GM18505 (cell line): ENCODE measurements around the gene TRMU.

Experiments
- ATAC-seq: cut with Tn5 transposase; IDR thresholded peaks from one replicate; pipeline ENCODE4 v1.9.1; 2021; ENCODE audit not compliant: unreplicated experiment
- POLR2A ChIP-seq: IDR thresholded peaks from 4 replicates; pipeline ENCODE4 v1.6.1; 2011; ENCODE audit warnings: borderline replicate concordance; ENCODE audit not compliant: insufficient read depth, insufficient read length; ENCODE audit errors: extremely low read depth

Gene TRMU

DNA sequence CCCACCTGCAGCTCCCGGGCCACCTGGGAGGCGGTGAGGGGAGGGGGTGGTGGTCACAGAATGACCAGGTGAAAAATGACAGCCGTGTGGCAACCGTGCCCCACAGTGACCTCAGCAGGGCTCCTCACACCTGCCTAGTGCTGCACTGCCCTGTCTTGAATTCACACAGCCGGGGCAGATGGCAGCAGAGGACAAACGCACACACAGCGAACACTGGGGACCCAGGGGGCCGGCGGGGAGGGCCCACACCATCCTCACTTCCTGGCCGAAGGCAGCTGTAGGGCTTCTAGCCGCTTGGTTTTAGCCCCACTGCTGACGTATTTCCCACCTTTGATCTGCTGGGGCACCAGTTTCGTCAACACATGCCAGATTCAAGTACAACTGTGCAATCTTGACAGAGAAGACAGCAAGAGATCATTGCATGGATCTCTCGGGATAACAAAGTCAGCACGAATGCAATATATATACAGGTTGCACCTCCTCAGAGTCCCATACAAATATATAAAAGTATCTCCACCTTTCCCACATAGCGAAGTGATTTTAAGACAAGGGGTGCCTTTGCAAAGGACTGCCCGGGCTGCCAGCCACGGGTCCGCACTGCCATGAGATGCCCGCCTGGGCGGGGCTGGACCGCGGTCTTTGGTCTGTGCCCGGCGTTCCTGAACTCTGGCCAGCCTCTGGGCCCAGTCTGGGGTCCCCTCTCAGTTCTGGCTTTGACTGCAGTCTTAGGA is 26.9 kb downstream of the TRMU start:
- no peak for TF ChIP-seq POLR2A
- no peak for ATAC-seq

DNA sequence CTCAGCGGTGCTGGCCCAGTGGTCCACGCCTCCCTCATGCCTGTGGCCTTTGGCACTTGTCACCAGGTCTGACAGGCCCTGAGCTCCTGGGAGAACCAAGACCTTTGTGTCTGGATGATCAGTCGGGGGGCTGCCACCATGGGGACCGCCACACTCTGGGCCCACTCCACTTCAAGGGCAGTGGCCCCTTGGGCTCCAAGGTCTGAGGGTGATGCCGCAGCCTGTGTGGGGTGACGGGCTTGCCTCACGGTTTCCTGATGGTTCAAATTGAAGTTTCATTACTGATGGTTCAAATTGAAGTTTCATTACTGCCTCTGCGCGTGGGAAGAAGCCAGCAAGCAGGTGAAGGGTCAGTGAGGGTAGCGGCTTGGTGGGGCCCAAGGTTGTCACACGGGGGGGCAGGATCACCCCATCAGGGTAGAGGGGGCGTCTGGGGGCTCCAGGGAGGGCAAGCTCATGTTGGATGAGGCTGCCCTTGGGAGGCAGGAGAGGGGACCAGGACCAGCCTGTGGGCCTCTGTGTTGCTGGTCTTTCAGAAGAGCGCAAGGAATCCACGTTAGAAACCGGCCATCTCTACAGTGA is 27.5 kb downstream of the TRMU start:
- no peak for TF ChIP-seq POLR2A
- ATAC-seq = no peak

DNA sequence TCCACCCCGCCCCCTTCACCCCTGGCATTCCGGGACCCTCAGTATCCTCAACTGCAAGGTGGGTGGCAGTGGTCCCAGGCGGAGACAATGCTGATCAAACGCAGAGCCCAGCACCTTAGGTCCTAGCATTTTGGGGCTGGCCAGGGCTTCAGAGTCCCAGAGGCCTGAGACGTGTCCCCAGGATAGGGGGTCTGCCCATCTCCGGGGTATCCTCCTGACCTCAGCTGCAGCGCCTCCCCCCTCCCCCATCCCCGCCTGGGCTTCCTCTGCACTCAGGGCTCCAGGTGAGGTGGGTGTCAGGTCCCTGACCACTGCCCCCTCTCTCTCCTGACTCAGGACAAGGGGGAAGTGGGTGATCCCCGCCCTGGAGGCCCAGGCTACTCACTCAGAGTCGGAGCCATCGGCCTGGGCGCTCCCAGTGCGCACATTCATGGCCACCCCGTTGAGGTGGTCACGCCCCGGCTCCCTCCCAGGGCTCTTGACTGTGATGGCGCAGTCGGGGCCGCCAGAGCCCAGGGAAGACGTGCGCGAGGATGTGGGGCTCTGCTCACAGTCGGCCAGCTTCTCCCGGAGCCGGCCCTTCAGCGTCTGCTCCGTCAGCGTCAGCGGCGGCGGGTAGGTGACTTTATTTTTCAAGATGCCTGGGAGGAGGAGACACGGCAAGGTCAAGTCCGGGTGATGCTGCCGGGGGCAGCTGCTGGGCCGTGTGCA is 28.3 kb downstream of the TRMU start:
- TF ChIP-seq POLR2A = no peak
- no peak for ATAC-seq

DNA sequence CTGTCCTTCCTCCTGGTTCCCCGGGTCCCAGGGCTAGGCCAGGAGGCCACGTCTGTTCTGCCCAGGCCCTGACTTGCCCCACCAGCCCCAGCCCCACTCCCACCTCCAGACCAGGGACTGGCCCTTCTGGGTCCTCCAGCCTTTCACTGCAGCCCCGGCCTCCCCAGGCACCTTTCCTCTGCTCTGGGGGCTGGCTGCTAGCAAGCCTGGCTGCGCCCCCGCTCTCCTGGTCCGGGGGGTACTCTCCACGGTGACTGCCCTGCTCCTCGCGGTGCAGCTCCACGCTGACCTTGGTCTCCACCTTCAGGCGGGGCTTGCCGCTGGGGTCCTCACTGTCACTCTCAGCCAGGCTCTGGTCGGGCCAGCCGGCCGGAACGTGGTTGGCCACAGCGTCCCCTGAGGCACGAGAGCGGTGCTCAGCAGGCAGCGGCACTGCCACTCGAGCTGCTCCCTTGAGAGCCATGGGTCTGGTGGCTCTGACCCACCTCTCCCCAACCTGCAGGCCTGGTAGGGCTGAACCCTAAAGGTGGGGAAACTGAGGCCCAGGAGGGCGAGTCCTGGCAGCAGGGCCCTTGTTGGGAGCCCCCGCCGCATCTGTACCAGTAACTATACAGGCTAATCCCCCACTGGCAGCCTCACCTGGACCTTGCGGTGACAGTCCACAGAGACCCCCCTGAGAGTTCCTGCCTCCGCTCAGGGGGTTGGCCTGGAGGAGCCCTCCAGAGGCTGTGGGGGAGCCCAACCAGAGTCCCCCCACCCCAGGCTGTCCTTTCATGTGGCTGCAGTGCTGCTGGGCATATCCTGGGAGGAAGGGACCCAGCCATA is 29.0 kb downstream of the TRMU start:
- no peak for ATAC-seq
- no peak for TF ChIP-seq POLR2A

DNA sequence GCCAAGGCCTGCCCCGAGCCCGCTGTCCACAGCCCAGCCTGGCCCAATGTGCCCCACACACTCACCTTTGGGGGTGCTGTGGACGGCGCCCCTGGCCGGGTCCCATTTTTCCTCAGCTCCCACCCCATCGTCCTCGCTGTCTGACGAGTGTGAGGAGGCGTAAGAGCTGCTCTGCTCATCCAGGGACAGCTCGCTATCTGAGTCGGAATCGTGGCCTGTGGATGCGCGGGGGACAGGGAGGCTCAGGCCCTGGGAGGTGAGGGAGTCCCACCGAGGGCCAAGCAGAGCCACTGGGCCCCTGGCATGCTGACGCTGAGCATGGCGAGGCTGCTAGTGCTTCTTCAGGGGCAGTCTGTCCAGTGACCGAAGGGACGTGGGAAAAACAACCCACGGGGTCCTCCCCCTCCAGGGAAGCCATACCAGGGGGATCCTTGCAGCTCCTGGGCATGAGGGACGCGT is 29.7 kb downstream of the TRMU start:
- ATAC-seq = no peak
- no peak for TF ChIP-seq POLR2A

DNA sequence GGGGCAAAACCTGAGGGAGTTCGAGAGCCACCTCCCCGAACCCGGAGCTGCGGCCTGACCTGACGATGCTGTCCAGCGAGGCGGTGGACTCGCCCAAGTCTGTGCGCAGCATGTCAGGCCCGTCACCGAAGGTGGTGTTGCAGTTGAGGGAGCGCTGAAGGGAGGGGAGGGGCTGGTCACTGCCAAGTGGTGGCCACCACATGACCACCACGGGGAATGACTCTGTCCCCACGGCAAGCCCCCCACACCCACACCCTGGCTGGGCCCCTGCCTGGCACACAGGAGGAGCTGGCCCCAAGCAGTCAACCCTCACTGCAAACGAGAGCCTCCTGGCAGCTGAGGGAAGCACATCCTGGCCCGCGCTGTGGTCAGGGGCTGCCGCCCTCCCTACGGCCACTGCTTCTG is 30.8 kb downstream of the TRMU start:
- no peak for TF ChIP-seq POLR2A
- no peak for ATAC-seq

DNA sequence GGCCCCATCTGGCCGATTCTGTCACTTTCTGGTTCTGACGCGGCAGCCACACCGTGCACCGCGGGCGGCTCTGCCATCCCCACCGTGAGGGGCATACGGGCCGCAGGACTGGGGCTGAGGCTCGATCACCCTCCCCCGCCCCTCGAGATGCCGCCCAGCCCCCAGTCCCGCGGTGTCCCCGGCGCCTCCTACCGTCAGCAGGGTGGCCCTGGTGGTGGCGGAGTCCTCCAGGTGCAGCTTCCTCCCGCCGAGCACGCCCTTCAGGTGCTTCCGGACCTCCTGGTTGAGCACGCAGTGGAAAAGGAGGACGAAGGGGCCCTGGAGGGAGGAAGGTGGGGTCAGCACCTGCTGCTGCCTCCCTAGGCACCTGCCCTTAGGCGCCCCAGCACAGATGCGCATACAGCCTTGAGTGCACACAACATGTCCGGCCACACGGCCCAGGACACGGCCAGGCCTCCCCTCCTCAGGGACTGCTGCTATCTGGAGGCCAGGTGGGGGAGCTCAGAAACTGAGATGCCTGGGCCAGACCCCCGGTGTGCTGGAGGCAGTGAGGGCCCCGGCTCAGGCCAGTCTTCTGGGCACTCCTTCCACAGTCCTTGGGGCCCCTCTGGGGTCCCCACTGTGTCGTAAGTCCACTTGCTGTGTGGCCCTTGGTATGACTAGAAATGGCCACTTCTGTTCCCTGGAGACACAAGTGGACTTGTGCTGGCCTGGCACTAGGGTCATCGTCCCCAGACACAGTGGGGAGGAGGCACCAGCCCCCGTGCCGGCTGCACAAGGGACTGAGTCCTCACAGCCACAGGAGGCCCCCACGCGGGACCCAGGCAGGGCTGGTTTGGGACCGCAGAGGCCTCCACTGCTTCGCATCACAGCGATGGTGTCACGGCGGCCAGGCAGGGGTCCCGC is 31.5 kb downstream of the TRMU start:
- TF ChIP-seq POLR2A = no peak
- no peak for ATAC-seq

DNA sequence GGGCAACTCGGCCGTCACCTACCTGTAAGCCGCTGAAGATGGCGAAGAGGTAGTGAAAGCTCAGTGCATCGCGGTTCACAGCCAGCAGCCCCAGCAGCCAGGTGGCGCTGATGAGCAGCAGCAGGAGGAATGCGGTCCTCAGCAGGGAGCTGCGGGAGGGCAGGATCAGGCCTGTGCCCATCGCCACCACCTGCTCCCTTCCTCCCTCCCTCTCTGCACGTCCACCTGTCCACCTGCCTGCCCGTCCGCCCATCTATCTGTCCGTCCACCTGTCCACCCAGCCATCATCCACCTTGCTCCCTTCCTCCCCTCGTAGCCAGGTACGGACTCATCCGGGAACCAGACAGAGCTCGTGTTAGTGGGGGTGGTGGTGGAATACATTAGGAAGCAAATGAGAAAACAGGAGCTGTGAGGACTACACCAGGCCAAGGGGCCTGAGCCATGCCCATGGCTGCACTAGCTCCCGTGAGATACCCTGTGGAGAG is 32.2 kb downstream of the TRMU start:
- no peak for ATAC-seq
- no peak for TF ChIP-seq POLR2A

DNA sequence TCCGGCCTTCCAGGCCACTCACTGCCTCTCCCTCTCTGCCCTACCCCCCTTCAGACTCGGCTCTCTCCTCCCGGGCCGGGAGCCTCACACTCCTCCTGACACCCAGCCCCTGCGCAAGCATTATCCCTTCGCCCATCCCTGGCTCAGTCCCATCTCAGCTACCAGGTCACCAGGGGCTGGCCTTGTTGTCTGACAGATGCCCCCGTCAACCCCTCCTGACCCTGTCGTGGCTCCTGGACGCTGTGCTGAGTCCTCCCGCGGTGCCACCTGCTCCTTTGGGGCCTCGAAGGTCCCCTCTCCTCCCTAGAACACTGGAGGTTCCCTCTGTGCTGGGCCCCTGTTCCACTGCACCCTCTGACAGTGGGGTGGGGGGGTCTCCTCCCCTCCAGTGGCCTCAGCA is 32.9 kb downstream of the TRMU start:
- no peak for TF ChIP-seq POLR2A
- no peak for ATAC-seq

DNA sequence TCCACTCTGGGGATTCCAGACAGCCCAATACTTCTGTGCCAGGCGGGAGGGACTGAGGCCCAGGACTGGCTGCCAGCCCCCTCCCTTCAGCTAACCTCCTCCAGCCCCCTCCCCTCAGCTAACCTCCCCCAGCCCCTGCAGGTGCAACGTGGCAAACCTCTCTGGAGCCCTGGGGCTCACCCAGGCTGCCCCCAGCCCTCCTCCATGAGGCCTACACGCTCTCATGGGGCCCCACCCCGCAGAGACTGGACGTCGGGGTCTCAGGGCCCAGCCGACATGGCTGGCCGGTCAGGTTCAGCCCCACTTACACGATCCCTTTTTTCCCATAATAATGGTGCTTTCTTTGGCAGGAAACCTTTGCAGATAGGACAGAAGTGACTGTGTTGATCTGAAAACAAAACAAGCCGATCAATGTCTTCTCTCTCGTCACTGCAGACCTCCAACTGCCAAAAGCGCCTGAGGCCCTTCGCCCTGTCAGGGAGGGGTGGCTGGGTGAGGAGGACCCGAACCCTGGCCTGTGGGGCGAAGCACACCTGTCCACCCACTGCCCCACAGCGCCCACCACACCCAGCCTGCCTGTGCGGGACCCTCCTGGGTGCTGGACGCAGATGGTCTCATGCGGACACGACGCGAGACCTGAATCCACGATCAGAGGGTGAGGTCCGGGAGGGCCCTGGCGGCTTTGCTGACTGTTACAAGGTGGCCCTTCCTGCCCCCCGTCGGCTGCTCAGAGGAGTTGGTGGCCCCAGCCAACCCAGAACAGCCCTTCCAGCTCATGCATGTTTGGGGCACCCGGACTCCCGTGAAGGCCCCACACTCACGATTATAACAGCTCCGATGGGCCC is 33.6 kb downstream of the TRMU start:
- ATAC-seq = no peak

More for the DNA sequence above, 33.6 kb downstream of the TRMU start:
- TF ChIP-seq POLR2A = no peak
